Mesenchymal stem cell (in vitro differentiated cells and primary cell): ENCODE results near the gene LEMD3.

Experiments used
- DNase-seq: peaks from one replicate; pipeline ENCODE4 v3.0.0-alpha.2; 2013
- H2AFZ ChIP-seq: one replicate; pipeline ENCODE4 v1.6.1; 2013; ENCODE audit warnings: low read depth, mild to moderate bottlenecking, control low read depth, inconsistent platforms, low read length, moderate library complexity
- H2AK5ac ChIP-seq: 2 replicates; pipeline ENCODE4 v1.6.1; 2013; ENCODE audit warnings: low read length, moderate library complexity, mild to moderate bottlenecking, inconsistent platforms; ENCODE audit not compliant: severe bottlenecking
- H2BK120ac ChIP-seq: one replicate; pipeline ENCODE4 v1.6.1; 2013; ENCODE audit warnings: low read depth, mild to moderate bottlenecking, inconsistent platforms, low read length, moderate library complexity
- H2BK12ac ChIP-seq, 2 experiments: one replicate each; pipeline ENCODE4 v1.6.1; 2013; ENCODE audit warnings: inconsistent platforms in 2 of 2, low read length in 2 of 2, mild to moderate bottlenecking in 2 of 2, moderate library complexity in 2 of 2, control low read depth in 1 of 2
- H2BK15ac ChIP-seq: one replicate; pipeline ENCODE4 v1.6.1; 2013; ENCODE audit warnings: mild to moderate bottlenecking, low read depth, inconsistent platforms; ENCODE audit not compliant: poor library complexity, severe bottlenecking
- H2BK5ac ChIP-seq: 2 replicates; pipeline ENCODE4 v1.6.1; 2013; ENCODE audit warnings: low read depth, mild to moderate bottlenecking, low read length, control low read depth, inconsistent platforms; ENCODE audit not compliant: poor library complexity, severe bottlenecking
- H3K14ac ChIP-seq, 2 experiments: one replicate each; pipeline ENCODE4 v1.6.1; 2013; ENCODE audit warnings: inconsistent platforms in 2 of 2, low read length in 2 of 2, control low read depth in 1 of 2, mild to moderate bottlenecking in 1 of 2, moderate library complexity in 1 of 2
- H3K18ac ChIP-seq, 2 experiments: one replicate each; pipeline ENCODE4 v1.6.1; 2013; ENCODE audit warnings: inconsistent platforms in 2 of 2, low read length in 2 of 2, control low read depth in 1 of 2, low read depth in 1 of 2, mild to moderate bottlenecking in 1 of 2
- H3K23ac ChIP-seq, 2 experiments: one replicate each; pipeline ENCODE4 v1.6.1; 2013; ENCODE audit warnings: inconsistent platforms in 2 of 2, low read length in 2 of 2, mild to moderate bottlenecking in 2 of 2, moderate library complexity in 2 of 2, control low read depth in 1 of 2
- H3K27ac ChIP-seq: 2 replicates; pipeline ENCODE4 v1.5.1; 2013; ENCODE audit warnings: mild to moderate bottlenecking, moderate library complexity, low read length, control low read depth, inconsistent platforms; ENCODE audit not compliant: poor library complexity, severe bottlenecking
- H3K27me3 ChIP-seq, 2 experiments: 2 replicates each; pipeline versions ENCODE4 v1.6.1 to v1.7.0; 2013; ENCODE audit warnings: low read length in 2 of 2, mild to moderate bottlenecking in 2 of 2, moderate library complexity in 2 of 2, control low read depth in 1 of 2, inconsistent platforms in 1 of 2; ENCODE audit not compliant: control insufficient read depth in 1 of 2, insufficient read depth in 1 of 2
- H3K36me3 ChIP-seq, 2 experiments: 2 replicates each; pipeline versions ENCODE4 v1.6.1 to v1.7.0; 2013; ENCODE audit warnings: low read length in 2 of 2, control low read depth in 1 of 2, inconsistent platforms in 1 of 2, low read depth in 1 of 2, mild to moderate bottlenecking in 1 of 2; ENCODE audit not compliant: insufficient read depth in 2 of 2, control insufficient read depth in 1 of 2
- H3K4ac ChIP-seq, 2 experiments: one replicate each; pipeline ENCODE4 v1.6.1; 2013; ENCODE audit warnings: inconsistent platforms in 2 of 2, low read length in 2 of 2, mild to moderate bottlenecking in 2 of 2, moderate library complexity in 2 of 2, control low read depth in 1 of 2, low read depth in 1 of 2
- H3K4me1 ChIP-seq: 2 replicates; pipeline ENCODE4 v1.6.1; 2013; ENCODE audit warnings: low read depth, low read length, control low read depth; ENCODE audit not compliant: control insufficient read depth, insufficient read depth
- H3K4me2 ChIP-seq: 2 replicates; pipeline ENCODE4 v1.6.1; 2013; ENCODE audit warnings: low read length, mild to moderate bottlenecking, inconsistent platforms; ENCODE audit not compliant: poor library complexity, severe bottlenecking
- H3K4me3 ChIP-seq, 2 experiments: 2 replicates each; pipeline versions ENCODE4 v1.5.1 to v1.7.0; 2013; ENCODE audit warnings: low read length in 2 of 2, mild to moderate bottlenecking in 2 of 2, control low read depth in 1 of 2, low read depth in 1 of 2; ENCODE audit not compliant: insufficient read depth in 1 of 2
- H3K79me1 ChIP-seq: replicated peaks from 2 replicates; pipeline ENCODE4 v1.6.1; 2013; ENCODE audit warnings: mild to moderate bottlenecking, control low read depth, low read length, inconsistent platforms; ENCODE audit not compliant: poor library complexity, severe bottlenecking
- H3K9ac ChIP-seq: 2 replicates; pipeline ENCODE4 v1.7.0; 2013; ENCODE audit warnings: mild to moderate bottlenecking, low read length, moderate library complexity
- H3K9me3 ChIP-seq: 2 replicates; pipeline ENCODE4 v1.7.0; 2013; ENCODE audit warnings: mild to moderate bottlenecking, low read length; ENCODE audit not compliant: control insufficient read depth
- H4K8ac ChIP-seq: one replicate; pipeline ENCODE4 v1.6.1; 2013; ENCODE audit warnings: inconsistent platforms, mild to moderate bottlenecking, low read length, moderate library complexity
- H4K91ac ChIP-seq: one replicate; pipeline ENCODE4 v1.6.1; 2013; ENCODE audit warnings: mild to moderate bottlenecking, low read length, inconsistent platforms
- WGBS: methylation state at CpG from one replicate; pipeline ENCODE4 v1.1.7; 2013; ENCODE audit warnings: mixed read lengths; 5-methylcytosine and 5-hydroxymethylcytosine counted together

LEMD3 gene

DNA sequence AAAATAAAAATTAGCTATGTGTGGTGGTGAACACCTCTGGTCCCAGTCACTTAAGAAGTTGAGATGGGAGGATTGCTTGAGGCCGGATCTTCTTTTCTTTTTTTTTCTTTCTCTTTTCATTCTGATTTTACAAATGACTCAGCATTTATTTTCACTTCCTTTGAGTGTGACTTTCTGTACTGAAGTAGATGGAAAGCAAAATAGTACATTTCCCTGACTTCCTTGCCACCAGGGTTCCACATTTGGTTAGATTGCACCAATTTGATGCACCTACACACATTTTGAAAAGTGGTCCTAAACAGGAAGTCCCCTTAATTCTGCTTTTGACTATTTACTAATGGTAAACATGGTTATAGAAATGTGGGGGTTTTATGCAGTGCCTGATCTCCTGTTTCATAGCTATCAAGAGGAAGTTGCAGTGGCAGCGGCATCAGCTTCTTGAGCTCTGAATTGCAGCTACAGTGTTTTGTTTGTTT lies 13.0 kb upstream of the LEMD3 start:
- no peak overlapping the region for H2BK12ac ChIP-seq
- WGBS, result 100% methylated on average over 1 of the region's 2 CpGs

DNA sequence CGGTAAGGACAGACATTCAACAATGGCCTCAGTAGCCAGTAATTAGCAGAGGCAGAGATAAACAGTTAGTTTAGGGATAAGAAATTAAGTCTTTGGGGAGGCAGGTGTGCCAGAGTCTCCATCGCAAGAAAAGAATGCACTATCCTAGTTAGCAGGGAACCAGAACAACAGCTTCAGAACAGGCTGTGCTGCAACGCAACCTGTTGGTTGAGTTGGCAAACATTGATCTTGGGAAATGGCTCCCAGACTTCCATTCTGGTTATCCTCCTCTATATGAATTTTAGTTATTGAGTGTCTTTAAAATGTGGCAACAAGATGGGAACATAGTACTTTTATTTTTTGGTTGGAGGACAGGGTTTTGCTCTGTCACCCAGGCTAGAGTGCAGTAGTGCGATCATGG lies 12.3 kb upstream of the LEMD3 start:
- Histone ChIP-seq H3K36me3 (no peaks in the 10 kb centered on the region), H3K18ac (no peak overlapping the region), H3K79me1 (no peaks in the 10 kb centered on the region), H3K9ac (no peak overlapping the region), H3K9me3 (no peaks in the 10 kb centered on the region), H3K23ac (no peak overlapping the region), H2BK12ac (no peak overlapping the region), H2BK120ac (no peak overlapping the region), H3K14ac (no peak overlapping the region), H3K27me3 (peaks cover 10 to 23% of the 10 kb centered on the region in 2 experiments), H3K4me1 (no peaks in the 10 kb centered on the region), H3K4ac (no peak overlapping the region), H2BK5ac (no peak overlapping the region), H3K4me2 (no peak overlapping the region), H3K27ac (no peak overlapping the region), H4K8ac (no peak overlapping the region), H3K4me3 (no peak overlapping the region), H2AK5ac (no peak overlapping the region), H4K91ac (no peak overlapping the region), H2AFZ (no peak overlapping the region), H2BK15ac (no peak overlapping the region)
- WGBS, result 92% methylated on average over 3 of the region's 4 CpGs
- no peak for DNase-seq

More for the DNA sequence above, 13.0 kb upstream of the LEMD3 start:
- Histone ChIP-seq H3K9me3 (no peaks in the 10 kb centered on the region), H4K8ac (no peak overlapping the region), H2BK120ac (no peak overlapping the region), H3K36me3 (no peaks in the 10 kb centered on the region), H3K14ac (no peak overlapping the region), H3K27me3 (peaks cover 4 to 16% of the 10 kb centered on the region in 2 experiments), H2AFZ (no peak overlapping the region), H3K4me3 (no peak overlapping the region), H3K4me1 (no peaks in the 10 kb centered on the region), H2BK5ac (no peak overlapping the region), H2AK5ac (no peak overlapping the region), H3K4ac (no peak overlapping the region), H3K18ac (no peak overlapping the region), H2BK15ac (no peak overlapping the region), H3K9ac (no peak overlapping the region), H4K91ac (no peak overlapping the region), H3K27ac (no peak overlapping the region), H3K23ac (no peak overlapping the region), H3K79me1 (no peaks in the 10 kb centered on the region), H3K4me2 (no peak overlapping the region)
- no peak for DNase-seq

DNA sequence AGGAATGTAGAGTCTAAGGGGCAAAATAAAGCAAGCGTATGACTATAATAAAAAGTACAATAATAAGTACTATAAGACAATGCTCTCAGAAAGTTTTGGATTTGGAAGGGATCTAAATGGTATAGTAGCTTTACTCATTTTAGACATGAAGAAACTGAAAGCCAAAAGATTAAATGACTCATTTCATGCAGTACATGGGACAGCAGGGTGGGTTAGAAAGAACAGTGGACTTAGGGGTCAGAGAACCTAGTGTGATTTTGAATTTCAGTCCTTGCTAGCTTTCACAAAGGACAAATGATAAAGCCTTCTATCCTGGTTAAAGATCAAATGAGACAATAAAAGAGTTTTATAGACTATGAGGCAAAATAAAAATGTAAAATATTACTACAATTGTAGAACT lies 6.8 kb upstream of the LEMD3 start:
- no peak for DNase-seq

DNA sequence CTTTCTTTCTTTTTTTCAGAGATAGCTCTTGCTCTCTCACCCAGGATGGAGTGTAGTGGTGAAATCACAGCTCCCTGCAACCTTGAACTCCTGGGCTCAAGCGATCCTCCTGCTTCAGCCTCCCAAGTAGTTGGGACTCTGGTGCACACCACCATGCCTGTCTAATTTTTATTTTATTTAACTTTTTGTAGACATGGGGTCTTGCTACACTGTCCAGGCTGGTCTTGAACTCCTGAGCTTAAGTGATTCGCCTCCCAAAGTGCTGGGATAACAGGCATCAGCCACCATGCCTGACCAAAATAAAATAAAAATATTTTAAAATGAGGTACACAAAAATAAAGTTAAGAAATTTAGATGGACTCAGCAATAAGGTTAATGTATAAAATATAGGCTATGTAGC lies 5.1 kb upstream of the LEMD3 start:
- no peak overlapping the region for H4K91ac ChIP-seq
- no peak overlapping the region for H2BK5ac ChIP-seq
- H3K27ac ChIP-seq, result no peak overlapping the region
- H2BK120ac ChIP-seq, result no peak overlapping the region
- no peak overlapping the region for H3K9ac ChIP-seq
- H2AFZ ChIP-seq, result no peak overlapping the region
- H4K8ac ChIP-seq, result no peak overlapping the region
- no peak overlapping the region for H2BK15ac ChIP-seq
- no peak for DNase-seq
- no peak overlapping the region for H2BK12ac ChIP-seq
- H3K14ac ChIP-seq, result no peak overlapping the region
- no peaks in the 10 kb centered on the region for H3K36me3 ChIP-seq
- no peaks in the 10 kb centered on the region for H3K9me3 ChIP-seq
- peaks cover 10 to 39% of the 10 kb centered on the region in 2 experiments for H3K27me3 ChIP-seq
- H3K4me3 ChIP-seq, result no peak overlapping the region
- H3K18ac ChIP-seq, result no peak overlapping the region
- no peaks in the 10 kb centered on the region for H3K79me1 ChIP-seq
- H3K23ac ChIP-seq, result no peak overlapping the region
- no peak overlapping the region for H3K4ac ChIP-seq
- 100% methylated on average over 1 of the region's 2 CpGs for WGBS
- H3K4me1 ChIP-seq, result peaks cover 3% of the 10 kb centered on the region
- H3K4me2 ChIP-seq, result no peak overlapping the region
- no peak overlapping the region for H2AK5ac ChIP-seq

More for the DNA sequence above, 6.8 kb upstream of the LEMD3 start:
- H3K9ac ChIP-seq, result no peak overlapping the region
- H3K9me3 ChIP-seq, result no peaks in the 10 kb centered on the region
- H3K36me3 ChIP-seq, result no peaks in the 10 kb centered on the region
- no peak overlapping the region for H3K18ac ChIP-seq
- no peak overlapping the region for H2BK5ac ChIP-seq
- H3K4ac ChIP-seq, result no peak overlapping the region
- H3K4me2 ChIP-seq, result no peak overlapping the region
- no peak overlapping the region for H2AK5ac ChIP-seq
- no peak overlapping the region for H4K91ac ChIP-seq
- H2AFZ ChIP-seq, result no peak overlapping the region
- H3K27me3 ChIP-seq, result peaks cover 10 to 39% of the 10 kb centered on the region in 2 experiments
- no peak overlapping the region for H2BK12ac ChIP-seq
- H2BK15ac ChIP-seq, result no peak overlapping the region
- no peak overlapping the region for H2BK120ac ChIP-seq
- no peak overlapping the region for H3K4me3 ChIP-seq
- no peak overlapping the region for H4K8ac ChIP-seq
- H3K23ac ChIP-seq, result no peak overlapping the region
- H3K27ac ChIP-seq, result no peak overlapping the region
- H3K79me1 ChIP-seq, result no peaks in the 10 kb centered on the region
- no peak overlapping the region for H3K14ac ChIP-seq
- H3K4me1 ChIP-seq, result no peaks in the 10 kb centered on the region
- no CpG with 5 or more reads among the region's 1 CpG for WGBS
